HG03460 (cell line): Measurements from ENCODE around the gene LDLRAD4.

Experiments
- ATAC-seq: cut with Tn5 transposase; IDR thresholded peaks from one replicate; pipeline ENCODE4 v1.9.1; 2021; ENCODE audit not compliant: unreplicated experiment

LDLRAD4 gene

DNA sequence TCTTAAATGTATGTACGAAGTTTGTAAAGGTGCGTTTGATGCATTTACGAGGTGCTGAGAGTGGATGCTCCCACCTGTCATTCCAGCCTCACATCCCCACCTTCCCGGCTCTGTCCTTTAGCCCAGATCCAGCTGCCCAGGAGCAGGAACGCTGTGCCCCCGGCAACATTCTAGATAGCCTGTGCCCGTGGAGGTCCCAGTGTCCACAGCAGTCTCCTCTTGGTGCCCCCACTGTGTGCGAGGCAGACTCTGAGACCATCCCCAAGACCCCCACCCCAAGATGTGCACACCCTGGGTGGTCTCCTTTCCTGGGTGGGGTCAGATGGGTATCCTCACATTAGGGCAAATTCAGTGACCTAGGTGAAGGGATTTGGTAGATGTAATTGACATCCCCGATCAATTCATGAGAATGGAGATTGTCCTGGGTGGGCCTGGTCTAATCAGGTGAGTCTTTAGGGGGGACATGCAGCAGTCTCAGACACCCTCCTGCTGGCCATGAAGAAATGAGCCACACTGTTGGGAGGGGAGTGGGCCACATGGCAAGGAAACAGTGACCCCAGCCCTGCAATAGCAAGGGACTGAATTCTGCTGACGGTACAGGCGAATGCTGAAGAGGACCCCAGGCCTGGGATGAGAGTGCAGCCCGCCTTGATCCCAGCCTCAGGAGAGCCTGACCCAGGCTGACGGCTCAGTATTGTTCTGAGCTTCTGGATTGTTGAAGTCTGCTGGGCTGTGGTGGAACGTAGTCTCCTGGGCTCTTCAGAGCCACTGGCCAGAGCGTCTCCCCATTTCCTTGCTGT, 304.5 kb downstream of the LDLRAD4 start:
- ATAC-seq = no peak

DNA sequence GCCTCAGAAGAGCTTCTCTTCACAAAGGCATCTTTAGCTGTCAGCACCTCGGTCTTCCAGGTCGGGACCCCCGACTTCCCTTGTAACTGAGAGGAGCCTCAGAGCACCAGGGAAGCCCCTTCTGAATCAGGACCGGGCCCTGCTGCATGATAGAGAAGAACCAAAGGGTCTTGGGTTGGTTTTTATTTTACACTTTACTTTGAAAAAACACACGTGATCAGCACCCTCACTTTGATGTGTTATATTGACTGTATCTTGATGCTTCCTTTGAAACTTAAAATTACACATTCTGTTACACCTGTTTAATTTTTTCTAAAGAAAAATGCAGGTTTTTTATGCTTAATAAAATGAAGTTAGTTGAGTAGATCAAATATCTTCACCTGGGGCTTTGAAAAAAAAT, 305.5 kb downstream of the LDLRAD4 start:
- ATAC-seq = no peak

- ATAC-seq = no peak
These were observed 306.3 kb downstream of the LDLRAD4 start for GRCh38 chr18:13524811-13525210.

GRCh38 chr18:13525381-13526029, 306.9 kb downstream of the LDLRAD4 start:
- ATAC-seq = no peak

DNA sequence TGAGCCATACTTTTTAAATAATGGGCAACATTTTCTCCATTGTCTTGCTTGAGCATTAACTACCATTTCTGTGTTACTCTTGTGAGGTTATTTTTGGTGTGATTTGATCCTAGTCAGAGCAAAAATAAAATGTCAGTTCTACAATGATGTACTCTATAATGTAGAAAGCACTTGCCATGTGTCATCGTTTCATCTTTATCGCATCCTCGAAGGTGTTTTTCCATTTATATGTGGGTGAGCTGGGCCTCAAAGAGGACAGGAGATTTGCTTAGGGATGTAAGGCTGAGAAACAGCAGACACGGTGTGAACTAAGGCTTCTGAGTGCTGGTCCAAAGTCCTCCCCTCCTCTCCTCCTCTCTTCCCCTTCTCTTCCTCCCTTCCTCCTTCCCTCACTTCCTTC, 308.0 kb downstream of the LDLRAD4 start:
- ATAC-seq = no peak

DNA sequence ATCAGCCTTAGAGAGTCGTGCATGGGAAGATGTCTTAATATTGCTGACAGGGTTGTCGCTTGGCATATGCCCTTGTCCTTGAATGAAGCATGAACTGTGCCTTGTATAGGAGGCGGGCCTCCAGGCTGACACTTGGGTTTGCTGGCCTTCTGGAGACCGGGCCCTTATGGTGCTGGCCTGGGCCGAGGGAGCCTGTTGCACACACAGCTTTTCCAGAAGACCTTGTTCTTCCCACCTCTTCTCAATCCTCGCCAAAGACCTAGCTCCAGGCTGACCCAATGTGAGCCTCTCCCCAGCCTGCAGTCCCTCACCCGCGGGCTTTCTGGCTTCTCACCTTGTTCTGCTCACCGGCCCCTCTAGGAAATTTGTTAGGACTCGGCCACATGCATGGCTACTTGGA, 308.7 kb downstream of the LDLRAD4 start:
- ATAC-seq = no peak

GRCh38 chr18:13527730-13528129, 309.2 kb downstream of the LDLRAD4 start:
- no peak for ATAC-seq

DNA sequence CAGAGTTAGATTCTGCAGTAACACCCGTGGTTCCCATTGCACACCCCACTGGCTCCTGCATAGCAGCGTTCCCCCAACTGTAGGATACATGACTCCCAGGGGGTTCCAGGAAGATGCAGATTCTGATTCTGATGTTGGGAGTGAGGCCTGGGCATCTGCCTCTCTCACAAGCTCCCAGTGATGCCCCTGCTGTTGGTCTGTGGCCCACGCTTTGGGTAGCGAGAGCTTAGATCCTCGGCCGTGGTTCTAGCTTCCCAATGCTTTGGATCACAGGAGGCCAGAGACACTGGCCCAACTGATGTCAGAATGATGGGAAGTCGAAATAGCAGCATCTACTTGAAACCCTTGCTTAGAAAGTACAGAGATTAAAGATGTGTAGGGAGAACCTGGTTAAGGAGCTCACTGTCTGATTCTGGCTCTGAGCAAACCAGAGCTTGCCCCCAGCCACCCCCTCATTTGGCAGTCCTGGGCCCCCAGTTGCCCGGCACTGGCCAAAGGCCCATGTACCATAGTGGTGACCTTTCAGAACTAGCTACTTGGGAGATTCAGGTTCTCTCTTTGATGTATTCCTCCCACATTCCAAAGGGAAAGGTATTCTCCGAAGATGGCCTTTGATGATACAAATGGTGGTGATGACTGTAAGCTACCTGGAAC, 310.3 kb downstream of the LDLRAD4 start:
- ATAC-seq = no peak

GRCh38 chr18:13530033-13530878, 311.7 kb downstream of the LDLRAD4 start:
- no peak for ATAC-seq

GRCh38 chr18:13530879-13531387, 312.4 kb downstream of the LDLRAD4 start:
- no peak for ATAC-seq

DNA sequence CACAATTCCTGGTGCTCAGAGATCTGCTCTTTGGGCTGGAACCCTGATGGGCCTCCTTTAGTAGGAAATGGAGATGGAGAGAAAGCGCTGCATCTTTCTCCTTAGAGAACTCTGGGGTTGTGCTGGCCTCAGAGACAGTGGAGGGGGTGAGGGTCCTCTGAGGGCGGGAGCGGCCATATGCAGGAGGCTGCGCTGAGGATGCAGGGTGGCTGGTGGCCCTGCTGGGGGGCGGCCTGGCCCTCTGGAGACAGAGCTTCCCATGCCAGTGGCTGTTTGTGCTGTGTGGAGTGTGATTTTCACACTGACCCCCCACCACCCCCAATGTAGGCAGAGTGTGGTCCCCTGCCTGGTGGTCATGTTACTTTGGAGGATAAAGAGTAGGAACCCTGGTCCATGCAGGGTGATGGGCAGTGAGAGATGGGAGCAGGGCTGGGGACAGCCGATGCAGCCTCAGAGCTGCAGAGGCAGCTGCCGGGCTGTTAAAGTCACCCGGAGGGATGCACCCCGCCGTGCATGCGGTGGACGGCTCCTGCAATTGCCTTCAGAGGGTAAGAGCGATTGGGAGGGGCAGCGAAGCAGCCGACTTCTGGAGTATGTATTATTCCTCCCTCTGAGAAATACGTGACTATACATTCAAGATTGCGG, 313.2 kb downstream of the LDLRAD4 start:
- ATAC-seq = no peak

- ATAC-seq = no peak
These were observed 314.0 kb downstream of the LDLRAD4 start for GRCh38 chr18:13532406-13533075.

GRCh38 chr18:13534631-13535030, 316.1 kb downstream of the LDLRAD4 start:
- no peak for ATAC-seq

DNA sequence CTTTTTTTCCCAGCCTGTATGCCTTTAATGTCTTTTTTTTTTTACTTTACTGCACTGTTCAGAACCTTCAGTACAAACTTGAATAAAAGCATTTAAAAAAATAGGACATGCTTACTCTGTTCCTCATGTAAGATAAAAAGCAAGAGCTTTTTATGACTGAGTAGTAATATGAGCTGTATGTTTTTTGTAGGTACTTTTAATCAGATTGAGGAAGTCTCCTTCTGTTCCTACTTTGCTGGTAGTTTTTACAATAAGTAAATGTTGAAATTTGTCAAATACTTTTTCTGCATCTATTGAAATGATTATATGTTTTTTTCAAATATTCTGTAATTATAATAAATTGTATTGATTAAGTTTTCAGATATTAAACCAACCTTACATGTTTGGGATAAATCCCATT, 318.0 kb downstream of the LDLRAD4 start:
- no peak for ATAC-seq

GRCh38 chr18:13537022-13537780, 318.6 kb downstream of the LDLRAD4 start:
- no peak for ATAC-seq

GRCh38 chr18:13538630-13539029, 320.1 kb downstream of the LDLRAD4 start:
- no peak for ATAC-seq

DNA sequence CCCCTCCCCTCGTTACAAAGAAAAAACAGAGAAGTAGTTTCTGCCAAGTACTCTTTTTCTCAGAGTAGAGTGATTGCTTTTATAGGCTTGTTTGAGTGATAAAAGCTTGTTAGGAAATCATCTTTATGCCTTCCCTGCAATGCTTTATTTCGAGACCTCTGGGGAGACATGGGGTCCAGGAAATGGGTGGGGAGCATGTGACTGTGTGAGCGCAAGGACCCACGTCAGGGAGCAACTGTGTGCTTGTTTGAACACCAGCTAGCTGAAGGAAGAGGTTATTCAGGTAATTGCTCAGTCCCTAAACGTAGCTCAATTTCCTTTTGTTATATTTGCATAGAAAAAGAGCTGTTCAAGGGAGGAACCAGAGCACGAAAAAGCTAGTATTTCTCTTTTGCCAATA, 320.5 kb downstream of the LDLRAD4 start:
- ATAC-seq = no peak

DNA sequence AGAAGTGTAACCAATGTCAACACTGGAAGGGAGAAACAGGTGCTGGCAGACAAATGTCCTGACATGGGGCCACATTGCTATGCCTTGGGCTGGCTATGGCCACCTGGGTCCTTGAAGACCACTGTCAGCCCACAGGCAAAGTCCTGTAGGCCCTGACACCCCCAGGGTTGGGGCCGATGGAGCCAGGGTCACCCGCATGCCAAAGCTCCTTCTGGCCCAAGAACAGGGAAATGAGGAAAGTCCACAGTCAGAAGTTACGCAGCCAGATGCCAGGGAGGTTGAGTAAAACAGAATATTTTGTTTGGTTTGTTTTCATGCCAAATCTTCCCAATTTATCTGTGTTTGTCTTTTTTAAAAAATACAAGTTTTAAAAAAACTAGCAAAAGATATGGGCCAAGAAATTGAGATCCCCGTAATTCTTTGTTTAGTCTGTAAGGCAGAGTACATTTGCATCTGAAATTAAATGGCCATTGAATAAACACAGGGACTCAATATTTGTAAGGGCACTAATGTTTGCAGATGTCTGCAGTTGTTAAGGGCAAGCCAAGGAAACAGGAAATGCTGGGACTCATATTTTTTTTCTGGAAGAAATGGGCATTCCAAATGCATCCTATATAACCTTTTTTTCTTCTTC, 321.4 kb downstream of the LDLRAD4 start:
- no peak for ATAC-seq
